Smooth muscle cell (in vitro differentiated cells): ENCODE results near the gene HIPK2. TPM values are rescaled to one million over a fixed set of nuclear protein-coding genes. Genes with fewer than 3 reads are reported as not detected.

Source experiments
- DNase-seq: peaks from one replicate; lab custom pipeline; 2025; ENCODE audit not compliant: unreplicated experiment; lab: John Stamatoyannopoulos, UW
- H2AFZ ChIP-seq: fragments of 200-600 bp; sonication (generic); 2 replicates; pipeline ENCODE4 v1.6.0; 2016; ENCODE audit warnings: antibody characterized with exemption, low read depth, mild to moderate bottlenecking
- H3F3A ChIP-seq: fragments of 200-600 bp; sonication (generic); 2 replicates; pipeline ENCODE4 v1.6.0; 2017; ENCODE audit warnings: antibody characterized with exemption, low read depth
- H3K27ac ChIP-seq: fragments of 200-600 bp; sonication (generic); 2 replicates; pipeline ENCODE4 v1.5.1; 2016; ENCODE audit warnings: low read depth, mild to moderate bottlenecking
- H3K27me3 ChIP-seq: fragments of 200-600 bp; sonication (generic); 2 replicates; pipeline ENCODE4 v1.6.1; 2016; ENCODE audit warnings: low read depth, mild to moderate bottlenecking
- H3K36me3 ChIP-seq: fragments of 200-600 bp; sonication (generic); 2 replicates; pipeline ENCODE4 v1.5.1; 2016; ENCODE audit warnings: low read depth
- H3K4me1 ChIP-seq: fragments of 200-600 bp; sonication (generic); 2 replicates; pipeline ENCODE4 v1.5.1; 2016; ENCODE audit warnings: low read depth
- H3K4me2 ChIP-seq: fragments of 200-600 bp; sonication (generic); 2 replicates; pipeline ENCODE4 v1.6.0; 2016; ENCODE audit warnings: mild to moderate bottlenecking
- H3K4me3 ChIP-seq: fragments of 200-600 bp; sonication (generic); 2 replicates; pipeline ENCODE4 v1.5.1; 2016; ENCODE audit warnings: mild to moderate bottlenecking
- H3K79me2 ChIP-seq: fragments of 200-600 bp; sonication (generic); 2 replicates; pipeline ENCODE4 v1.6.0; 2016; ENCODE audit warnings: low read depth, mild to moderate bottlenecking
- H3K9ac ChIP-seq: fragments of 200-600 bp; sonication (generic); 2 replicates; pipeline ENCODE4 v1.6.0; 2016; ENCODE audit warnings: low read depth
- H3K9me3 ChIP-seq: fragments of 200-600 bp; sonication (generic); replicated peaks from 2 replicates; pipeline ENCODE4 v1.5.1; 2016; ENCODE audit warnings: low read depth
- H4K20me1 ChIP-seq: fragments of 200-600 bp; sonication (generic); 2 replicates; pipeline ENCODE4 v1.6.0; 2016; ENCODE audit warnings: low read depth
- WGBS: methylation state at CpG from one replicate; pipeline ENCODE4 v1.1.7; 2016; ENCODE audit warnings: low lambda C conversion rate; 5-methylcytosine and 5-hydroxymethylcytosine counted together
- polyA plus RNA-seq: library from polyadenylated mRNA; unstranded; fragments of >200 nt; fragmentation: Nextera tagmentation; extraction: Ambion mirVana; gene quantifications from 2 replicates; pipeline ENCODE4 v1.2.1, GENCODE V29; 2016
- total RNA-seq: library from RNA; depleted of rRNA; stranded (reverse); fragments of >200 nt; gene quantifications from 2 replicates; pipeline ENCODE4 v1.2.3, GENCODE V29; 2014
- TF ChIP-seq, protein P1 (sequence below): fragments of 200-600 bp; sonication (generic); IDR thresholded peaks from 2 replicates; pipeline ENCODE4 v1.5.1; 2017; ENCODE audit warnings: borderline replicate concordance, mild to moderate bottlenecking, antibody characterized with exemption; ENCODE audit not compliant: insufficient read depth, poor library complexity, severe bottlenecking

Gene HIPK2
- total and polyA plus RNA-seq, 2 experiments from 2014 or later, result 3.0 to 11.2 TPM

DNA sequence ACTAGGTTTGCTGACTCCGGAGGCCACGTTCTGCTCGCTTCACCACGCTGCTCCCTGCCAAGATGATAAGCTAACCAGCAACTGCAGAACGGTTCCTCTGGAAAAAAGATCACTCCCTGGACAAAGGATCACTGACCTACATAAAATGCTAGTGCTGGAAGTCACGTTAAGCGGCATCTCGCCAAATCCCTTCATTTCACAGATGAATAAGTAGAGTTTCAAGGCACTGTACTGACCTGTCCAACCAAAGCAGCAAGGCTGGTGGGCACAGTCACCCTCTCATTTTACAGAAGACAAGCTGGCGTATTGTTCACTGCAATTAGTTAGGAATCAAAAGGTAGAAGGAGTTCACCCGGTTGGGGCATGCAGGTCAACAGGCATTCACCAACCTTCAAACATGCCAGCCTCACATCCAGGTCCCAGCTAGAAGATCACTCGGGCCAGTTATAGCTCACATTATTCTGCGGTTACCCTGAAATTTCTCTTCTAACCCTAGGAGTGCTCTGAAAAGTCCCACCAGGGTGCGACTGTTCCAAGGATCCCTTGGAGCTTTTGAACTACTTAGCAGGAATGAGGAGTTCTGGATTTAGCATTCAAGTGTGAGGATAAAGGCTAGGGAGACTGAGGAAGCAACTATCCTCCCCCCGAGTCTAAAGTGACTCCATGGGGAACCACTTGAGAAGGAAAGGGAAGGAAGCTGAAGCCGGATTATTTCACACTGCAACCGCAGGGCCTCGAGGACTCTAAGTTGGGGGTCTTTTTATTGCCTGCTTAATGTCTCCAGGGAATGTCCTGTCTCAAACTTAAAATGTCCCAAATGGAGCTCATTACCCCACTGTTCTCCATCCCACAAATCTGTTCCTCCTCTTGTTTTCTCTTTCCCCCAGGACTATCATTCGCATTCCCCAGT, 32.8 kb downstream of the HIPK2 start:
- Histone ChIP-seq H3K4me3 (no peak overlapping the region), H3K9me3 (no peaks in the 10 kb centered on the region), H3K4me2 (no peak overlapping the region), H3K27ac (no peak overlapping the region), H3K9ac (no peak overlapping the region), H4K20me1 (peaks cover 99% of the 10 kb centered on the region), H2AFZ (no peak overlapping the region), H3K4me1 (peaks cover 16% of the 10 kb centered on the region), H3K36me3 (no peaks in the 10 kb centered on the region), H3K27me3 (no peaks in the 10 kb centered on the region), H3F3A (no peaks in the 10 kb centered on the region), H3K79me2 (peaks cover 45% of the 10 kb centered on the region)
- TF ChIP-seq, protein P1, sequence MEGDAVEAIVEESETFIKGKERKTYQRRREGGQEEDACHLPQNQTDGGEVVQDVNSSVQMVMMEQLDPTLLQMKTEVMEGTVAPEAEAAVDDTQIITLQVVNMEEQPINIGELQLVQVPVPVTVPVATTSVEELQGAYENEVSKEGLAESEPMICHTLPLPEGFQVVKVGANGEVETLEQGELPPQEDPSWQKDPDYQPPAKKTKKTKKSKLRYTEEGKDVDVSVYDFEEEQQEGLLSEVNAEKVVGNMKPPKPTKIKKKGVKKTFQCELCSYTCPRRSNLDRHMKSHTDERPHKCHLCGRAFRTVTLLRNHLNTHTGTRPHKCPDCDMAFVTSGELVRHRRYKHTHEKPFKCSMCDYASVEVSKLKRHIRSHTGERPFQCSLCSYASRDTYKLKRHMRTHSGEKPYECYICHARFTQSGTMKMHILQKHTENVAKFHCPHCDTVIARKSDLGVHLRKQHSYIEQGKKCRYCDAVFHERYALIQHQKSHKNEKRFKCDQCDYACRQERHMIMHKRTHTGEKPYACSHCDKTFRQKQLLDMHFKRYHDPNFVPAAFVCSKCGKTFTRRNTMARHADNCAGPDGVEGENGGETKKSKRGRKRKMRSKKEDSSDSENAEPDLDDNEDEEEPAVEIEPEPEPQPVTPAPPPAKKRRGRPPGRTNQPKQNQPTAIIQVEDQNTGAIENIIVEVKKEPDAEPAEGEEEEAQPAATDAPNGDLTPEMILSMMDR, result no peak
- WGBS, result 91% methylated on average over 18 of the region's 18 CpGs
- no peak for DNase-seq

GRCh38 chr7:139743967-139744767, 33.6 kb downstream of the HIPK2 start:
- no peak overlapping the region for H3K4me2 ChIP-seq

DNA sequence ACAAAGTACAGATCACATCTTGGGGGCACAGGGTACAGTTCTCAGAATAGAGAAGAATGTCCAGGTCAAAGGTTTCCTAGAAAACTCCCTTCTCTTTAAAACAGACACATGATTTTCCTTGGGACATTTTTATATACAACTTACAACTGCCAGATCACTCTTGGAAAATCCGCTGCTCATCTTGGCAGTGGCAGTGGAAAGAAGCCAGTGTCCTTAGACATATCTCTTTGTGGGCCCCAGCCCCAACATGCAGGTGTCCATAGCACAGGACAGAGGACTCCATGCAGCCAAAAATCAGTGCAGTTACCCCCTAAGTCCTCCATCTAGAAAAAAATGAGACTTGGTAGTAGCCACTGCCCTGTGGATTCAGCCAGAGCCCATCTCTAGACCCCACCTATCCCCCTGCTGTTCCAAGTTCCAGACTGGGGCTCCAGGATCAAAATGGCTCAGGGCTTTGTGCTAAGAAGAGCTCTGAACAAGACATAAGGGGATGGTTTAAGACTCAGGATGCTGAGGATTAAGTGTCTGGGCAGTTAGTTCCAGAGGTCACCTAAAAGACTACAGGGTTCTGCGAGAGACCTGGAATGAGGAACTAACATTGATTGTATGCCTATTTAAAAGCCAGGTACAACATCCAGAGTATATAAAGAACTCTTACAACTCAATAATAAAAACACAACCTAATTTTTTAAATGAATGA, 34.4 kb downstream of the HIPK2 start:
- no peak for DNase-seq
- Histone ChIP-seq H3K36me3 (no peaks in the 10 kb centered on the region), H3K4me1 (peaks cover 16% of the 10 kb centered on the region), H4K20me1 (peaks cover 98% of the 10 kb centered on the region), H3K27me3 (no peaks in the 10 kb centered on the region), H3K4me2 (no peak overlapping the region), H3K79me2 (peaks cover 37% of the 10 kb centered on the region), H3K27ac (no peak overlapping the region), H3F3A (no peaks in the 10 kb centered on the region), H3K9me3 (no peaks in the 10 kb centered on the region), H3K4me3 (no peak overlapping the region), H2AFZ (no peak overlapping the region), H3K9ac (no peak overlapping the region)
- 84% methylated on average over 2 of the region's 2 CpGs for WGBS
- TF ChIP-seq, protein P1, result no peak

More at GRCh38 chr7:139743967-139744767, 33.6 kb downstream of the HIPK2 start:
- TF ChIP-seq, protein P1, result no peak
- 84% methylated on average over 10 of the region's 10 CpGs for WGBS
- no peaks in the 10 kb centered on the region for H3K27me3 ChIP-seq
- peak overlapping the region; percentile 10 for H3K27ac ChIP-seq
- H3F3A ChIP-seq, result no peaks in the 10 kb centered on the region
- no peak overlapping the region for H2AFZ ChIP-seq
- H3K4me1 ChIP-seq, result peaks cover 16% of the 10 kb centered on the region
- H3K36me3 ChIP-seq, result no peaks in the 10 kb centered on the region
- peaks cover 44% of the 10 kb centered on the region for H3K79me2 ChIP-seq
- H3K9me3 ChIP-seq, result no peaks in the 10 kb centered on the region
- DNase-seq, result no peak
- no peak overlapping the region for H3K9ac ChIP-seq
- peaks cover 98% of the 10 kb centered on the region for H4K20me1 ChIP-seq
- no peak overlapping the region for H3K4me3 ChIP-seq
